ENCODE data around the gene TRAPPC12. TPM values are rescaled to one million over a fixed set of nuclear protein-coding genes. Genes with fewer than 3 reads are reported as not detected.
"Not testable (repeated sequence)": the region's sequence is repeated elsewhere in the genome, so short reads cannot be mapped to it uniquely, and the experiment has no call there.

TRAPPC12 gene
- total RNA-seq, 2 experiments from 2014 or later: 66.4 to 66.6 TPM

DNA sequence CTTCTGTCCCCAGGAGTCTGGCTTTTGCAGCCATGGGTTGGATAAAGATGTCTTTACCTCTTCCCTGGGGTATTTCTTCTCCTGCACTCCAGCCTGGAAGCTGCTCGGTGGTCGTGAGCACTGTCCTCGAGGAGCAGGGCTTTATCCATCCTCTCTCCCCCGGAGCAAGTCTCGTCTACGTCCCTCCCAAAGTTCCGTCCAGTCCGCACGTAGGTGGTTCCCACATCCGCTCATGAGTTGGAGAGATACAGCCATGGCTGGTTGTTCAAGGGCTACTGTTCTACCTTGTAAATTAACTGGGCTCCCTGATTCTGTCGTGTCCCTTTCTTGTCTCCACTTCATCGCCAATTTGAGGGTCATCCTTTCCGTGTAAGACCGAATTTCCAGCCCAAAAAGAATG lies 47.1 kb downstream of the TRAPPC12 start:
- CTCF ChIA-PET: interaction anchor here (1.1 kb wide), 1 partner anchor 225 kb away, joined by 3 read pairs; no protein-coding TSS in a partner anchor
- POLR2A ChIA-PET: no interaction called here

DNA sequence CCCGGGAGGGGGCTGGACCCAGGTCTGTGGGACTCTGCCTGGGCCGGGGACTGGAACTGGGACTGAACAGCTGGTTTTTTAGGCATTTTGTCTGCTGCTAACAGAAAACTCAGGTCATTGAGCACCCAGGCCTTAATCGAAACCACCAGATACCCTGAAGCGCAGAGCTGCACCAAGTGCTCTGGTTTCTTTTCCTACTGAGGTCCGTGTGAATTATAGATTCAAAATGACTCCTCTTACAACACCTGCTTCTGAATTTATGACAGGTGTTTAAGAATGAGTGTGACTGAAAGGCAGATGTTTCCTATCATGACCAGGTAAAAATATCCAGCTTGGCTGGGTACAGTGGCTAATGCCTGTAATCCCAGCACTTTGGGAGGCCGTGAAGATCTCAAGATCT lies 47.8 kb downstream of the TRAPPC12 start:
- CTCF ChIA-PET: no interaction called here
- POLR2A ChIA-PET: no interaction called here

GRCh38 chr2:3428577-3428976 lies 49.1 kb downstream of the TRAPPC12 start:
- ChIA-PET CTCF (no interaction called here), POLR2A (no interaction called here)

DNA sequence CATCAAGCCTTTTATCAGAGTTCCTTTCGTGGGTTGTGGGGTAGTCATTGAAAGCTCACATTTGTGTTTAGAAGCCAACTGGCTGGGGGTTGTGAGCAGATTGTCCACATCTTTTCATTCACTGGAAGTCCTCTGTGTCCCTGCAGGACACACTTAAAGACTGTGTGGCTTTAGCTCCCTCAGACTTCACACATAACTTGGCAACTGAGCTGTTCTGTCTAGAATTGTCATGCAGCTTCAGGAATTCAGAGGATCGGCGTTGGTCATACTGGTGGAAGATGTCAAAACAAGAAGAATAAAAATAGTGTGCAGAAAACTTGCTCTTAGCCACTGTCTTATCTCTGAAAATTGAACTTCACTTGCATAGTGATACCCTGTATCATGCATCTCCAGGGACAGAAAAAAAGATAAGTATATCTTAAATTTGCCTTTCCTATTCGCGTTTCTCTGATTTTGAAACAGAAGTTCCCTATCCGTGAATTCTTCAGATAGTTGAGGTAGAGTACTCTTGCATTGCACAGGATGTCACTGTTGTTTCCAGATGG lies 49.6 kb downstream of the TRAPPC12 start:
- POLR2A ChIA-PET: no interaction called here
- CTCF ChIA-PET: no interaction called here

GRCh38 chr2:3430172-3430571 lies 50.7 kb downstream of the TRAPPC12 start:
- CTCF ChIA-PET: no interaction called here
- POLR2A ChIA-PET: no interaction called here

- POLR2A ChIA-PET: no interaction called here
- CTCF ChIA-PET: no interaction called here
Measured at GRCh38 chr2:3430740-3431490, 51.4 kb downstream of the TRAPPC12 start.

GRCh38 chr2:3432067-3432466 lies 52.6 kb downstream of the TRAPPC12 start:
- POLR2A ChIA-PET: no interaction called here
- CTCF ChIA-PET: no interaction called here

- POLR2A ChIA-PET: no interaction called here
- CTCF ChIA-PET: interaction anchor here (2.0 kb wide), 1 partner anchor 9 kb away, joined by 10 read pairs; no protein-coding TSS in a partner anchor
Measured at GRCh38 chr2:3432693-3433338, 53.3 kb downstream of the TRAPPC12 start.

GRCh38 chr2:3433339-3433699 lies 53.8 kb downstream of the TRAPPC12 start:
- ChIA-PET CTCF (interaction anchor here (2.0 kb wide), 1 partner anchor 9 kb away, joined by 10 read pairs; no protein-coding TSS in a partner anchor), POLR2A (no interaction called here)

DNA sequence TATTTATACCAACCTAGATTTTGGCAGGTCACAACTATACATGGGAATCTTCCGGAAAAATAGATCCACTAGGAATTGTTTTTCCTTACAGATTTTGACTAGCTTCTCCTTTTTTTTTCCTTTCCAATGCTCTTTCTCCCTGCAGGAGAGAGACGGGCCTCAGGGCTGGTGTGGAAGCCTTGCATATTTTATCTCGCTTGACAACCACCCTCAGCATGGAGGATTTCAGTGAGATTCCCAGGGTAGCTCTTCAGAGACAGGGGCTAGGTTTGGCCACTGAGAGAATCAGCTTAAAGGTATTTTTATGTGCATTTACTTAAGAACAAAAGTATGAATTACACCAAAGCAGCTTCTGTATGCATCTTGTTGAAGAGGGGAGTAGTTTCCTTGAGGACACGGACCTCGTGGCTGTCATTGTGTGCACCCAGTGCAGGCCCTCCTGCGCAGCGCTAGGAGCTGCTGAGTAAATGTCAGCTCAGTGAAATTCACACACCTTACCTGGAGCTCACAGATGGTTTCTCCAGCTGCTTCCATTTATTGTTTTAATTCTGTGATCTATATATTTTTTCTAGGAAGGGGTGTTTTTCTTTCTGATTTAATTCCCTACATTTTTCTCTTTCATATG lies 54.4 kb downstream of the TRAPPC12 start:
- ChIA-PET POLR2A (no interaction called here), CTCF (interaction anchor here (2.0 kb wide), 1 partner anchor 10 kb away, joined by 10 read pairs; no protein-coding TSS in a partner anchor)

DNA sequence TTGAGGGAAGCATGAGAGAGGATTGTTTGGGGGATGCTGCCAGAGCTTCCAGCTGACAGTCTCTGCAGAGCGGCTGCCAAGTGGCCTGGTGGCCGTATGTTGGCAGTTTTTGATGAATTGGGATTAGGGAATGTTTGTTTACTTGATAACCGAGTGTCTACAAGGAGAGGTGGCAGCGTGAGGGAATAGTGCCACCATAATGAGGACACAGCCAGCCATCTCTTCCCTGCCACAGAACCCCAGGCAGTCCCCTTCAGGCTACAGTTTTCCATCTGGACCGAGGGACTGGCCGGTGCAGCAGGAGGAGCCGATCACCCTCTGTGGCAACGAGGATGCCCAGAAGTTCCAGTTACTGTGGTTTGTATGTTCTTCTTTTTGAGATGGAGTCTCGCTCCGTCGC lies 55.2 kb downstream of the TRAPPC12 start:
- POLR2A ChIA-PET: interaction anchor here (0.7 kb wide), 1 partner anchor 55 kb away, joined by 6 read pairs; the partner anchor contains the start of gene TRAPPC12
- CTCF ChIA-PET: interaction anchor here (2.0 kb wide), 1 partner anchor 11 kb away, joined by 10 read pairs; no protein-coding TSS in a partner anchor

DNA sequence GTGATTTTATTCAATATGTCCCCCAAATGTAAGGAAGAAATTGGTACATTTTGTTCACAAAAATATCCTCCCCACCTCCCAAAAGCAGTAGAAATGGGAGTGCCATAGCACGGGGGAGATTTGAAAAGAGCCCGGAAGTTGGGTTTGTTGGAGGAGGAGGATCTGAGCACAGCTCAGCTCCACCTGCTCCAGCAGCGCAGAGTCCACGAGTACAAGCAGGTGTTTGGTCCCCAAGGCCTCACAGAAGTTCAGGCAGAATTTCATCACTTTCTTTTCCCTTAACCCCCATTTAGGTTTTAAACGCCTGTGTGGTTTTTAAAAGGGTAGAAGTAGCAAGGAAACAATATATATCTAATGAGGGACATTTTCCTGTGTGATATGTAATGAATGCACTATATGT lies 56.0 kb downstream of the TRAPPC12 start:
- POLR2A ChIA-PET: interaction anchor here (0.7 kb wide), 1 partner anchor 56 kb away, joined by 6 read pairs; the partner anchor contains the start of gene TRAPPC12
- CTCF ChIA-PET: no interaction called here

DNA sequence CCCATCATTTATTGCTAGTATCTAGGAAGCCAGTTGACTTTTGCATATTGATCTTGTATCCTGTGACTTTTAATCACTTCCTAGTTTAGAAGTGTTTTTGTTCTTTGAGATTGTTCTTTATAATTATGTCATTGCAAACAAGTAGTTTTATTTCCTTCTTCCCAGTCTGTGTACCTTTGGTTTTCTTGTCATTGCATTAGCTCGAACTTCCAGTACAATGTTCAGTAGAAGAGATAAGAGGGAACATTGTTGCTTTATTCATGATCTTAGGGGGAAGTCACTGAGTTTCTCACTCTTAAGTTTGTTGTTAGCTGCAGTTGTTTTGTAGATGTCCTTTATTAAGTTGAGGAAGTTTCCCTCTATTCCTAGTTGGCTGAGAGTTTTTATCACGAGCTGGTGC lies 61.0 kb downstream of the TRAPPC12 start:
- POLR2A ChIA-PET: no interaction called here
- CTCF ChIA-PET: no interaction called here

DNA sequence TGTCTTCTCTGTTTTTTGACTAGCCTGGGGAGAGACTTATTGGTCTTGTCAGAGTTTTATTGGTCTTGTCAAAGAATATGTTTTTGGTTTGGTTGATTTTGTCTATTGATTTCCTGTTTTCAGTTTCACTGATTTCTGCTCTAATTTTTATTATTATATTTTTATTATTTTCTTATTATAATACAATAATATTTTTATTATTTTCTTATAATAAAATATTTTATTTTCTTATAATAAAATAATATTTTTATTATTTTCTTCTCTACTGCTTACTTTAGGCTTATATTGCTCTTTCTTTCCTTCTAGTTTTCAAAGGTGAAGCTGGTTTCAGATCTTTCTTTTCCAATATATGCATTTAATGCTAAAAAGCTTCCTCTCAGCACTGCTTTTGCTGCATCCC lies 62.0 kb downstream of the TRAPPC12 start:
- POLR2A ChIA-PET: no interaction called here
- CTCF ChIA-PET: interaction anchor here (0.7 kb wide), 1 partner anchor 17 kb away, joined by 3 read pairs; no protein-coding TSS in a partner anchor

DNA sequence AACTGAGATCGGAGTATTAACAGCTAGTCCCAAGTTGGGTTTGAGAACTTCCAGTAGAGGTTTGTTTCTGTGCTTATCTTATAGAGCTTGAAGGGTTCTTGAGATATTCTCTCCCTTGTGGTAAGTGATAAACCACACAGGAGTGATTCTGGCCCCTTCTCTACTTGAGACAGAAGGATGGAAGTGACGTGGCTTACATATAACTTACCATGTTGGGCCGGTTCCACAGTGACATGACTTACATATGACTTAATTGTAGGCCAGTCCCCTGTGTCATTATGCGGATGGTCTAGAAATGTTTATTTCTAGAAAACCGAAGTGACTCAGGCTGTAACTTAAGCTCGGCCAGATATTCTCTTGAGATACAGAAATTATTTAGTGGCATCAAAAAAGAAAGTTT lies 62.7 kb downstream of the TRAPPC12 start:
- ChIA-PET CTCF (interaction anchor here (1.2 kb wide), 1 partner anchor 18 kb away, joined by 3 read pairs; no protein-coding TSS in a partner anchor), POLR2A (no interaction called here)

- ChIA-PET CTCF (interaction anchor here (1.2 kb wide), 1 partner anchor 19 kb away, joined by 3 read pairs; no protein-coding TSS in a partner anchor), POLR2A (no interaction called here)
Measured at GRCh38 chr2:3443083-3443482, 63.6 kb downstream of the TRAPPC12 start.

- CTCF ChIA-PET: interaction anchor here (1.2 kb wide), 1 partner anchor 19 kb away, joined by 3 read pairs; no protein-coding TSS in a partner anchor
Measured at GRCh38 chr2:3443506-3444084, 64.1 kb downstream of the TRAPPC12 start.

DNA sequence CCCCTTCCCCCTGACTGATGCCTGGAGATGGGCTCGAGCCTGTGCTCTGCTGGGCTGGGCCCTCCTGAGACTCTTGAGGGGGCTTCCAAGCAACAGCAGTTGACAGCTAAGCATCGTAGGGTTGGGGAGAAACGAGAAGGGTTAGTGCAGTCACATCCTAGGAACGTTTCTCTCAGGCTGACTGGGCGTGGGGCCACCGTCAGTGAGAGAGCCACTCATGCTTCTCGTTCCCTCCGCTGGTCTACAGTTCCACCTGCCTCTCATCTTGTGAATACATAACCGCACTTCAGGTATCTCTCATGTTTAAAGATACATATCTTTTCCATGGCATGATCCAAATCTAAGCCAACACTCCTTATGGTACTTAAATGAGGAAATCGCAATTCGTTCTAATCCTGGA lies 66.4 kb downstream of the TRAPPC12 start:
- CTCF ChIA-PET: no interaction called here
- POLR2A ChIA-PET: no interaction called here

More at GRCh38 chr2:3443506-3444084, 64.1 kb downstream of the TRAPPC12 start:
- POLR2A ChIA-PET: no interaction called here

DNA sequence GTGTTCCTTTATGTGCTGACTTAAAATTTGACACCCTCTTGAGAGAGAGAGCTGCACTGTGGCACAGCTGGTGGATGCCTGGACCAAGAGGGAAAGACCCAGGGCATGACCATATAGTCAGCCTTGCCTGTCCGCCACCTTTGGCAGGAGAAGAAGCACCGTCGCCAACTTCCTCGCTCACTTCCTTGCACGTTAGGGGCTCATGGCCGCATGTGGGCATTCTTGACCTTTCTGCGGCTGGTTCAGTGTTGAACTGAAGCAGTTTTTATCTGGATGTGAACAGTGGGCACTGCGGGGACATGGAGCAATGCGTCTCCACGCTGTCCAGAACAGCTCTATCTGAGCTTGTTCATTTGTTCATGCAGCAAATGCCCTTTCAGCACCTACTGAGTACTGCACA lies 66.9 kb downstream of the TRAPPC12 start:
- CTCF ChIA-PET: no interaction called here
- POLR2A ChIA-PET: no interaction called here

DNA sequence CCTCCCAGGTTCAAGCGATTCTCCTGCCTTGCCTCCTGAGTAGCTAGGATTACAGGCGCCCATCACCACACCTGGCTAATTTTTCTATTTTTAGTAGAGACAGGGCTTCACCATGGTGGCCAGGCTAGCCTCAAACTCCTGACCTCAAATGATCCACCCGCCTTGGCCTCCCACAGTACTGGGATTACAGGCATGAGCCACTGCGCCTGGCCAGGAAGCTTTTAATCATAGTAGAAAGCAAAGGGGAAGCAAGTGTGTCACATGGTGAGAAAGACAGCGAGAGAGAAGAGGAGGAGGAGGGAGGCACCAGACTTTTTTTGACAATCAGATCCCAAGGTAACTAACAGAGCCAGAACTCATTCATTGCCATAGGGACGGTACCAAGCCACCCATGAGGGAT lies 67.7 kb downstream of the TRAPPC12 start:
- CTCF ChIA-PET: interaction anchor here (1.3 kb wide), 1 partner anchor 15 kb away, joined by 3 read pairs; no protein-coding TSS in a partner anchor
- POLR2A ChIA-PET: not testable (repeated sequence)

All from activated CD8-positive, alpha-beta memory T cell treated with anti-CD3 and anti-CD28 coated beads for 36 hours (primary cell).